ENCODE data around the gene SIX1.
A peak's percentile ranks its signal among the peaks of the same experiment; 100 is the strongest.

DNA sequence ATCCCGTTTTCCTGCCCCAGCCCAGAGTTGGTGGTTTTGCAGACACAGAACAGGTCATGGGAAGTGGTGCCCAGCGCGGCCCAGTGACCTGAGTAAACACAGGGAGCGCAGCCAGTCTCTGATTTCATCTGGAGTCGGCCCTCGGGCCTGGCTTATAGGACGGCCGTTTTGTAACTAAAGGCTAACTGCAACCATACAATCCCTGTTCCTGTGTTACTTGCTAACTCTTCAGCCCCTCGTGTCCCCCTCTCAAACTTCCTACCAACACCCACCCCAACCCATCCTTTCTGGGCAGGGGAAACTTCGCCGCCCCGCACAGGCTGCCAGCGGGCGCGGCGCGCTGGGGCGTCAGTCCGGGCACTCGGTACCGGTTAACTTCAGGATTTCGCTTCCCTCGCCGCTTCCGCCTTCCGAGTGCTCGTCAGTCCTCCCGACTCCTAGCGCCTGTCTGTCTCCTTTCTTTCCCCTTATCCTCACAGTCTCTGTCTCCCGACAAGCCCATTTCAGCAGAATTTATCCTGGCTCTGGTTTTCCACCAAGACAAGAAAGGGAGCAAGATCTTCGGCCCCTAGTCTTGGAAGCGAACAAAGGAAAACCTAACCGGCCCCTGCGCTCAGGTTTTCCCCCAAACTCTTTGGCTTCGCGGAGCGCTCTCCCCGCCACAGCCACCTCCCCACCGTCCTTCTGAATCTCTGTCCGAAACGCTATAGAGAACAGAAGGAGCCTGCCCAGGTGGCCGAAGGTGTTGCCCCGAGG lies 2.0 kb downstream of the SIX1 start:
- TF ChIP-seq CTCF (IDR thresholded peaks at IDR 0.05): no peak
- 0 out of 4 replicates have a peak, but pooled peaks of 1 of the 2 experiments have one; percentile 10 for TF ChIP-seq EP300 (IDR thresholded peaks at IDR 0.05; ENCODE audit: borderline replicate concordance in 1 of 2, low read depth in 1 of 2, low read length in 1 of 2)
- TF ChIP-seq GABPA (IDR thresholded peaks at IDR 0.05; ENCODE audit: low read depth): no peak
- no peak for TF ChIP-seq SIN3A (IDR thresholded peaks at IDR 0.05; ENCODE audit: borderline replicate concordance, low read depth, low read length)
- no peak for TF ChIP-seq ZBTB33 (IDR thresholded peaks at IDR 0.05; ENCODE audit: borderline replicate concordance, low read depth)
- TF ChIP-seq POLR2AphosphoS5 (IDR thresholded peaks at IDR 0.05; ENCODE audit: low read depth, low read length): peak; percentile 53

All from SK-N-SH (cell line).